ENCODE measurements around the gene PSPC1.

Gene PSPC1

DNA sequence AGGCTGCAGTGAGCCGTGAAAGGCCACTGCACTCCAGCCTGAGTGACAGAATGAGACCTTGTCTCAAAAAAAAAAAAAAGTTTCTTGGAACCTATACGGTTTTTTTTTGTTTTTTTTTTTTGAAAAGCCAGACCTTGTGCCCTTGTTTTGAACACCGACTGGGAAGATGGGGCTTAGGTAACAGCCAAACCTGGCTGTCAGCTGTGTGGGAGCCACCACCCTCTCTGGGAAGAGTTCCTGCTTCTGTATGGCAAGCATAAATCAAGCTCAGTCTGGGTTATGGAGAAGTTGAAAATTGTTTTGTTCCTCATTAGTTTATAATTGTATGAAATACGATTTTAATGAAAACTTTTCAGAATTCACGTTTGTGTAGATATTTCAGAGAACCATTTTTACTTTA, 109.8 kb downstream of the PSPC1 start:
- TF ChIP-seq CTCF (IDR thresholded peaks at IDR 0.05; ENCODE audit: low read depth, low read length, poor library complexity, severe bottlenecking) (no peak), EZH2phosphoT487 (IDR thresholded peaks at IDR 0.05; ENCODE audit: borderline replicate concordance, low read length) (no peak)
- H3F3A ChIP-seq (ENCODE audit: control insufficient read depth, insufficient read depth): peaks cover 8% of the 10 kb centered on the region
- H4K20me1 ChIP-seq (ENCODE audit: control insufficient read depth, insufficient read depth, low read depth, low read length): no peaks in the 10 kb centered on the region
- H3K27ac ChIP-seq (ENCODE audit: low read depth, low read length): no peak overlapping the region
- H3K9me2 ChIP-seq (replicated peaks; ENCODE audit: control insufficient read depth, low read length): no peaks in the 10 kb centered on the region
- H3K27me3 ChIP-seq (ENCODE audit: control insufficient read depth, low read length): no peaks in the 10 kb centered on the region
- peaks cover 94% of the 10 kb centered on the region for H3K36me3 ChIP-seq (ENCODE audit: control insufficient read depth, low read length)
- H3K9me3 ChIP-seq (ENCODE audit: control insufficient read depth, insufficient read depth, low read length): no peaks in the 10 kb centered on the region
- no peaks in the 10 kb centered on the region for H3K79me2 ChIP-seq (ENCODE audit: control insufficient read depth, low read length)
- H3K4me1 ChIP-seq (ENCODE audit: control insufficient read depth, low read length): no peaks in the 10 kb centered on the region
- H3K4me2 ChIP-seq (ENCODE audit: low read length): no peak overlapping the region
- H3K4me3 ChIP-seq (ENCODE audit: low read length): no peak overlapping the region

- Histone ChIP-seq H3K79me2 (ENCODE audit: control insufficient read depth, low read length) (no peaks in the 10 kb centered on the region), H3K4me3 (ENCODE audit: low read length) (no peak overlapping the region), H3K4me1 (ENCODE audit: control insufficient read depth, low read length) (no peaks in the 10 kb centered on the region), H3F3A (ENCODE audit: control insufficient read depth, insufficient read depth) (peaks cover 7% of the 10 kb centered on the region), H3K9me2 (replicated peaks; ENCODE audit: control insufficient read depth, low read length) (no peaks in the 10 kb centered on the region), H3K27ac (ENCODE audit: low read depth, low read length) (no peak overlapping the region), H4K20me1 (ENCODE audit: control insufficient read depth, insufficient read depth, low read depth, low read length) (no peaks in the 10 kb centered on the region), H3K27me3 (ENCODE audit: control insufficient read depth, low read length) (no peaks in the 10 kb centered on the region), H3K36me3 (ENCODE audit: control insufficient read depth, low read length) (peaks cover 97% of the 10 kb centered on the region), H3K4me2 (ENCODE audit: low read length) (no peak overlapping the region), H3K9me3 (ENCODE audit: control insufficient read depth, insufficient read depth, low read length) (no peaks in the 10 kb centered on the region)
- no peak for TF ChIP-seq EZH2phosphoT487 (IDR thresholded peaks at IDR 0.05; ENCODE audit: borderline replicate concordance, low read length)
- TF ChIP-seq CTCF (IDR thresholded peaks at IDR 0.05; ENCODE audit: low read depth, low read length, poor library complexity, severe bottlenecking): no peak
Measured at GRCh38 chr13:19670147-19670546, 112.6 kb downstream of the PSPC1 start.

GRCh38 chr13:19668778-19669177, 114.0 kb downstream of the PSPC1 start:
- H3K36me3 ChIP-seq (ENCODE audit: control insufficient read depth, low read length): peaks cover 97% of the 10 kb centered on the region
- H3K9me3 ChIP-seq (ENCODE audit: control insufficient read depth, insufficient read depth, low read length): no peaks in the 10 kb centered on the region
- H3F3A ChIP-seq (ENCODE audit: control insufficient read depth, insufficient read depth): peaks cover 7% of the 10 kb centered on the region
- H3K4me1 ChIP-seq (ENCODE audit: control insufficient read depth, low read length): no peaks in the 10 kb centered on the region
- no peaks in the 10 kb centered on the region for H3K79me2 ChIP-seq (ENCODE audit: control insufficient read depth, low read length)
- no peaks in the 10 kb centered on the region for H3K9me2 ChIP-seq (replicated peaks; ENCODE audit: control insufficient read depth, low read length)
- H4K20me1 ChIP-seq (ENCODE audit: control insufficient read depth, insufficient read depth, low read depth, low read length): no peaks in the 10 kb centered on the region
- TF ChIP-seq EZH2phosphoT487 (IDR thresholded peaks at IDR 0.05; ENCODE audit: borderline replicate concordance, low read length) (no peak), CTCF (IDR thresholded peaks at IDR 0.05; ENCODE audit: low read depth, low read length, poor library complexity, severe bottlenecking) (no peak)
- no peak overlapping the region for H3K4me3 ChIP-seq (ENCODE audit: low read length)
- no peak overlapping the region for H3K27ac ChIP-seq (ENCODE audit: low read depth, low read length)
- H3K27me3 ChIP-seq (ENCODE audit: control insufficient read depth, low read length): no peaks in the 10 kb centered on the region
- no peak overlapping the region for H3K4me2 ChIP-seq (ENCODE audit: low read length)

Measured in DOHH2 (cell line).